NCI-H526 (cell line): ENCODE data around the gene CD79A.

Source experiments
- DNase-seq, 2 experiments: peaks; one replicate each; lab custom pipeline; 2025; lab: John Stamatoyannopoulos, UW

Gene CD79A

GRCh38 chr19:41883821-41884733 lies 7.0 kb downstream of the CD79A start:
- peak; percentile 96 to 100 for DNase-seq

- DNase-seq, result no peak
Measured at GRCh38 chr19:41886761-41887710, 10.0 kb downstream of the CD79A start.

GRCh38 chr19:41887711-41888382 lies 10.8 kb downstream of the CD79A start:
- DNase-seq, result peak; percentile 75 to 92

- DNase-seq, result no peak
Measured at GRCh38 chr19:41888926-41889325, 11.8 kb downstream of the CD79A start.

- no peak for DNase-seq
Measured at GRCh38 chr19:41889896-41890295, 12.8 kb downstream of the CD79A start.

- no peak for DNase-seq
Measured at GRCh38 chr19:41890936-41891335, 13.9 kb downstream of the CD79A start.

- DNase-seq, result no peak
Measured at GRCh38 chr19:41892173-41892902, 15.3 kb downstream of the CD79A start.

GRCh38 chr19:41893899-41894298 lies 16.8 kb downstream of the CD79A start:
- peak in 1 of 2 experiments; percentile 30 for DNase-seq

- DNase-seq, result no peak
Measured at GRCh38 chr19:41894350-41894749, 17.3 kb downstream of the CD79A start.

GRCh38 chr19:41895745-41896580 lies 18.9 kb downstream of the CD79A start:
- DNase-seq, result peak in 1 of 2 experiments; percentile 37

- no peak for DNase-seq
Measured at GRCh38 chr19:41896581-41896942, 19.5 kb downstream of the CD79A start.

- DNase-seq, result no peak
Measured at GRCh38 chr19:41897181-41897580, 20.1 kb downstream of the CD79A start.

- no peak for DNase-seq
Measured at GRCh38 chr19:41897820-41898219, 20.7 kb downstream of the CD79A start.

- no peak for DNase-seq
Measured at GRCh38 chr19:41898235-41898634, 21.2 kb downstream of the CD79A start.

- no peak for DNase-seq
Measured at GRCh38 chr19:41901707-41902360, 24.8 kb downstream of the CD79A start.

GRCh38 chr19:41902594-41902993 lies 25.5 kb downstream of the CD79A start:
- DNase-seq, result no peak

- no peak for DNase-seq
Measured at GRCh38 chr19:41903193-41903953, 26.3 kb downstream of the CD79A start.

- DNase-seq, result peak; percentile 88 to 94
Measured at GRCh38 chr19:41904118-41904870, 27.2 kb downstream of the CD79A start.
